WTC11 (cell line): ENCODE measurements around the gene CTNNAL1. TPM values are rescaled to one million over a fixed set of nuclear protein-coding genes. Genes with fewer than 3 reads are reported as not detected.

Source experiments
- ATAC-seq: fragments of 200-7000 bp; cut with Tn5 transposase; 2 replicates; pipeline ENCODE4 v1.10.0; 2021; ENCODE audit warnings: mild to moderate bottlenecking, moderate library complexity
- CTCF ChIA-PET: fragments of 300-600 bp; sonication (Branson Sonifier 250); formaldehyde crosslinking; loops from one replicate; lab custom pipeline; 2021; ENCODE audit warnings: antibody characterized with exemption; lab: Charles Lee
- POLR2A ChIA-PET: fragments of 350-600 bp; sonication (Branson Sonifier 250); formaldehyde crosslinking; loops from one replicate; lab custom pipeline; 2021; ENCODE audit warnings: antibody characterized with exemption; lab: Charles Lee
- DNase-seq: peaks from one replicate; pipeline ENCODE4 v3.0.0; 2021; ENCODE audit warnings: low spot score
- H3K27ac Mint-ChIP-seq: 2 replicates; pipeline ENCODE4 v1.8.0; 2021; ENCODE audit warnings: mixed read lengths
- H3K27me3 Mint-ChIP-seq: 2 replicates; pipeline ENCODE4 v1.8.0; 2021; ENCODE audit warnings: low read depth, mild to moderate bottlenecking, moderate library complexity, mixed read lengths
- H3K36me3 Mint-ChIP-seq: 2 replicates; pipeline ENCODE4 v1.8.0; 2021; ENCODE audit warnings: mixed read lengths
- H3K4me1 Mint-ChIP-seq: 2 replicates; pipeline ENCODE4 v1.8.0; 2022; ENCODE audit warnings: mixed read lengths
- H3K4me3 Mint-ChIP-seq: 2 replicates; pipeline ENCODE4 v1.8.0; 2021; ENCODE audit warnings: mild to moderate bottlenecking, moderate library complexity, mixed read lengths
- H3K9me3 Mint-ChIP-seq: 2 replicates; pipeline ENCODE4 v1.8.0; 2021; ENCODE audit warnings: mixed read lengths
- AFF4 ChIP-seq: sonication (generic); formaldehyde crosslinking; IDR thresholded peaks from 2 replicates; pipeline ENCODE4 v1.8.1; 2023; ENCODE audit warnings: mild to moderate bottlenecking, missing genetic modification reagents, borderline replicate concordance
- AR ChIP-seq: fragments of 250-450 bp; sonication (Bioruptor Pico); IDR thresholded peaks from 2 replicates; pipeline ENCODE4 v1.9.0; 2021; ENCODE audit warnings: mild to moderate bottlenecking
- ATF1 ChIP-seq: sonication (generic); formaldehyde crosslinking; IDR thresholded peaks from 2 replicates; pipeline ENCODE4 v1.8.1; 2023; ENCODE audit warnings: mild to moderate bottlenecking, moderate library complexity, missing genetic modification reagents
- ATF3 ChIP-seq: sonication (generic); formaldehyde crosslinking; conservative IDR thresholded peaks from 2 replicates; pipeline ENCODE4 v1.8.1; 2022; ENCODE audit warnings: mild to moderate bottlenecking, missing genetic modification reagents
- ESRRA ChIP-seq: sonication (generic); formaldehyde crosslinking; IDR thresholded peaks from 2 replicates; pipeline ENCODE4 v1.8.1; 2022; ENCODE audit warnings: mild to moderate bottlenecking, missing genetic modification reagents, borderline replicate concordance
- ETV6 ChIP-seq: sonication (generic); formaldehyde crosslinking; IDR thresholded peaks from 2 replicates; pipeline ENCODE4 v1.8.1; 2022; ENCODE audit warnings: mild to moderate bottlenecking, missing genetic modification reagents
- FOXK1 ChIP-seq: sonication (generic); formaldehyde crosslinking; IDR thresholded peaks from 2 replicates; pipeline ENCODE4 v1.8.0; 2022; ENCODE audit warnings: mild to moderate bottlenecking, moderate library complexity, missing genetic modification reagents
- GRHL2 ChIP-seq: fragments of 250-450 bp; sonication (Bioruptor Pico); IDR thresholded peaks from 2 replicates; pipeline ENCODE4 v1.8.0; 2022; ENCODE audit warnings: mild to moderate bottlenecking, moderate library complexity; ENCODE audit not compliant: insufficient replicate concordance, severe bottlenecking
- IRF2 ChIP-seq: sonication (generic); formaldehyde crosslinking; IDR thresholded peaks from 2 replicates; pipeline ENCODE4 v1.8.0; 2022; ENCODE audit warnings: low read depth, missing genetic modification reagents, borderline replicate concordance
- MXD4 ChIP-seq: fragments of 250-450 bp; sonication (Bioruptor Pico); IDR thresholded peaks from 2 replicates; pipeline ENCODE4 v1.8.0; 2021; ENCODE audit warnings: mild to moderate bottlenecking, moderate library complexity, borderline replicate concordance
- OVOL2 ChIP-seq: fragments of 250-450 bp; sonication (Bioruptor Pico); IDR thresholded peaks from 2 replicates; pipeline ENCODE4 v1.9.0; 2021; ENCODE audit warnings: mild to moderate bottlenecking, borderline replicate concordance
- PRRX2 ChIP-seq: fragments of 250-450 bp; sonication (Bioruptor Pico); IDR thresholded peaks from 2 replicates; pipeline ENCODE4 v1.8.0; 2021; ENCODE audit warnings: mild to moderate bottlenecking
- RELA ChIP-seq: sonication (generic); formaldehyde crosslinking; IDR thresholded peaks from 2 replicates; pipeline ENCODE4 v1.8.1; 2022; ENCODE audit warnings: missing genetic modification reagents, mild to moderate bottlenecking, borderline replicate concordance
- USF2 ChIP-seq: sonication (generic); formaldehyde crosslinking; IDR thresholded peaks from 2 replicates; pipeline ENCODE4 v1.8.1; 2023; ENCODE audit warnings: mild to moderate bottlenecking, missing genetic modification reagents, moderate library complexity
- ZBTB21 ChIP-seq: sonication (generic); formaldehyde crosslinking; IDR thresholded peaks from 2 replicates; pipeline ENCODE4 v1.8.1; 2023; ENCODE audit warnings: mild to moderate bottlenecking, missing genetic modification reagents, borderline replicate concordance
- ZMAT4 ChIP-seq: fragments of 250-450 bp; sonication (Bioruptor Pico); IDR thresholded peaks from 2 replicates; pipeline ENCODE4 v1.9.0; 2021; ENCODE audit warnings: mild to moderate bottlenecking
- ZNF317 ChIP-seq: sonication (generic); formaldehyde crosslinking; IDR thresholded peaks from 2 replicates; pipeline ENCODE4 v1.8.1; 2023; ENCODE audit warnings: low read depth, mild to moderate bottlenecking, moderate library complexity, missing genetic modification reagents, borderline replicate concordance
- total RNA-seq: library from RNA; stranded (reverse); gene quantifications from 3 replicates; pipeline ENCODE4 v1.2.3, GENCODE V29; 2021

CTNNAL1 gene
- total RNA-seq, 1 experiment from 2014 or later = 53.1 TPM

- no peaks in the 10 kb centered on the region for H3K4me1 Mint-ChIP-seq
- POLR2A ChIA-PET = interaction anchor here (0.6 kb wide), 1 partner anchor 415 kb away, joined by 3 read pairs; no protein-coding TSS in a partner anchor
- no peak for TF ChIP-seq ATF3 (CRISPR knock-in tag)
- no peak for TF ChIP-seq IRF2 (CRISPR knock-in tag)
- no peak for TF ChIP-seq RELA (CRISPR knock-in tag)
- no peak for TF ChIP-seq ETV6 (CRISPR knock-in tag)
- TF ChIP-seq, all 79 proteins: peak for 0
- no peaks in the 10 kb centered on the region for H3K9me3 Mint-ChIP-seq
- CTCF ChIA-PET = interaction anchor here (1.7 kb wide), 1 partner anchor 45 kb away, joined by 3 read pairs; no protein-coding TSS in a partner anchor
- H3K4me3 Mint-ChIP-seq = no peak overlapping the region
- H3K27ac Mint-ChIP-seq = no peak overlapping the region
- ATAC-seq (no peak), DNase-seq (no peak)
- no peaks in the 10 kb centered on the region for H3K27me3 Mint-ChIP-seq
- H3K36me3 Mint-ChIP-seq = no peaks in the 10 kb centered on the region
These were observed 16.7 kb downstream of the CTNNAL1 start for GRCh38 chr9:108996643-108997042.

GRCh38 chr9:108994695-108995094 is 18.6 kb downstream of the CTNNAL1 start:
- Mint-ChIP-seq H3K27me3 (no peaks in the 10 kb centered on the region), H3K36me3 (peaks cover 8% of the 10 kb centered on the region), H3K9me3 (no peaks in the 10 kb centered on the region), H3K27ac (no peak overlapping the region), H3K4me1 (no peaks in the 10 kb centered on the region), H3K4me3 (no peak overlapping the region)
- DNase-seq (no peak), ATAC-seq (no peak)
- ChIA-PET POLR2A (interaction anchor here (0.6 kb wide), 1 partner anchor 1595 kb away, joined by 4 read pairs; no protein-coding TSS in a partner anchor), CTCF (interaction anchor here (0.6 kb wide), 1 partner anchor 14 kb away, joined by 6 read pairs; no protein-coding TSS in a partner anchor)
- TF ChIP-seq ZNF317 (CRISPR knock-in tag) = no peak

- ATAC-seq (no peak), DNase-seq (no peak)
- Mint-ChIP-seq H3K36me3 (peaks cover 23% of the 10 kb centered on the region), H3K9me3 (peaks cover 5% of the 10 kb centered on the region), H3K27ac (no peak overlapping the region), H3K27me3 (no peaks in the 10 kb centered on the region), H3K4me3 (no peak overlapping the region), H3K4me1 (no peaks in the 10 kb centered on the region)
- TF ChIP-seq USF2 (no peak), ZNF317 (CRISPR knock-in tag) (no peak), AR (CRISPR knock-in tag) (no peak), ZBTB21 (CRISPR knock-in tag) (no peak), ATF1 (no peak), ZMAT4 (CRISPR knock-in tag) (no peak), PRRX2 (no peak), GRHL2 (no peak), FOXK1 (no peak), MXD4 (CRISPR knock-in tag) (no peak), AFF4 (CRISPR knock-in tag) (no peak), ESRRA (CRISPR knock-in tag) (no peak), OVOL2 (CRISPR knock-in tag) (no peak)
- ChIA-PET POLR2A (no interaction called here), CTCF (no interaction called here)
These were observed 21.8 kb downstream of the CTNNAL1 start for GRCh38 chr9:108991479-108991878.
